Epidermal melanocyte (primary cell): Measurements from ENCODE around the gene MTHFD1L.
"Not testable (repeated sequence)": the region's sequence is repeated elsewhere in the genome, so short reads cannot be mapped to it uniquely, and the experiment has no call there.

Experiments used
- DNase-seq: peaks from one replicate; pipeline ENCODE4 v3.0.0; 2011; ENCODE audit warnings: low spot score; ENCODE audit not compliant: insufficient read length

The MTHFD1L gene

DNA sequence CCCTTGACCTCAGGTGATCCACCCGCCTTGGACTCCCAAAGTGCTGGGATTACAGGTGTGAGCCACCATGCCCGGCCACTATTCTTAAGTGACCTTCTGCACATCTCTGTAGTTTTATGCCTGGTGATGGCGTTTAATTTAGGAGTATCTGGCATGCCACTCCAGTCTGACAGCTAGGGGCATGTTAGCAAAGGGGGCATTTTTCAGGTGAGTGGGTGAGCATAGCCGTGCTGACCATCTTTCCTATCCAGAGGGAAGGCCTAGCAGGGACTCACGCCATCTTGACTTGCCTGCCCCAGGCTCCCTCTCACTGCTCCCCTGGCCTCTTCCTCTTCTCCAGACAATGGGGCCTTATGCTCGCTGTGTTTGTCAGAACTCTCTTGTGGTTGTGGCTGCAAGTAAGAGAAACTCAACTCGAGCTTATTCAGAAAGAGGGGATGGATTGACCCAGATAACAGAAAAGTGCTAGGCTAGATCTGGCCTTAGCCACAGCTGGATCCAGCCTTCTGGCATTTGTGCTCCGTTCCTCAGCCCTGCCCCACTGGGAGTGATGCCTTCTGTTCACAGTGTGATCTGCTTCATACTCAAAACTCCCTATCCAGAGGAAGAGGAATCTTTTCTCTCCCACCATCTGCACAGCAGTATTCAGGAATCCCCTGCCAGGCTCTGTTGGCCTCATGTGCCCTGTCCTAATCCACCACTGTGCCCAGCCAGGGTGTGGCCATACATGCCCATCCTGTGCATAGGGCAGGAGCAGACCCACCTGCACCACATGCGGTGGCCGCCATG lies 199.7 kb downstream of the MTHFD1L start:
- peak; percentile 74 for DNase-seq

DNA sequence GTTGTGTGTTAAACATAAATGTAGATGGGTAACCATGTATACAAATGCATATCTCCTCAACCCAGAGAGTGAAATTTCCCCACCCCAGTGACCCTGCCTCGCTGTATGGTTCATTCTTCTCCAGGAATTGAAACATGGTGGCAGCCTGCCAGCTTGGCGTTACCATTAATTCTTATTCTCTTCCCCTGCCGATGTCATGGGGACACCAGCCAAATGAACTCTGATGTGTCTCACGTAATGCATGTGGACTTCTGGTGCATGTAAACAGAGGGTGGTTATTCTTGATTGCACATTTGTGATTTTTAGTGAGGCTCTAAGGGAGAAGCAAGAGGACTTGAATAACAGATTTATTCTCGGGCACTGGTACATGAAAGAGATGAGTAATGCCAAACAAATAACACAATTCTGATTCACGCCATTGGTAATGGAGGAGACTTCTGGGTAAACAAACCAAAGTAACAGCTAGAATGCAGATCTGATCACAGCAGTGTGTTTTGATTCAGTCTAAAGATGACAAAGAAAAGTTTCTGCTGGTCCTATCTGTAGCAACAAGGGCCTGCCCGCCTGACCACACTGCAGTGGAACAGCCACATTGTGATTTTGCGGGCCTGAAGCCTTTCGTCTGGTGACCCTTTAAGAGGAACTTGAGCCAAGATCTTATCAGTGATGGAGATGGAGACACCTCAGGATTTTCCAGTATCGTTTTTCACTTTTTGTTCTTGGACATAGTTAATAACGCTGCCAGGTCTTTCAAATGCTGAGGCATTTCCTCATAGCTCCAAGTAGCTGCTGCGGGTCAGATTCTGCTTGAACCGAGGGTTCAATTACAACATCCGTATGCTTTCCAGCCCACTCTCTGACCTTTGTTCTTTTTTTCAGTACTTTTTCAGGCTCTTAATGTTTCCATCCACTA lies 202.4 kb downstream of the MTHFD1L start:
- no peak for DNase-seq

DNA sequence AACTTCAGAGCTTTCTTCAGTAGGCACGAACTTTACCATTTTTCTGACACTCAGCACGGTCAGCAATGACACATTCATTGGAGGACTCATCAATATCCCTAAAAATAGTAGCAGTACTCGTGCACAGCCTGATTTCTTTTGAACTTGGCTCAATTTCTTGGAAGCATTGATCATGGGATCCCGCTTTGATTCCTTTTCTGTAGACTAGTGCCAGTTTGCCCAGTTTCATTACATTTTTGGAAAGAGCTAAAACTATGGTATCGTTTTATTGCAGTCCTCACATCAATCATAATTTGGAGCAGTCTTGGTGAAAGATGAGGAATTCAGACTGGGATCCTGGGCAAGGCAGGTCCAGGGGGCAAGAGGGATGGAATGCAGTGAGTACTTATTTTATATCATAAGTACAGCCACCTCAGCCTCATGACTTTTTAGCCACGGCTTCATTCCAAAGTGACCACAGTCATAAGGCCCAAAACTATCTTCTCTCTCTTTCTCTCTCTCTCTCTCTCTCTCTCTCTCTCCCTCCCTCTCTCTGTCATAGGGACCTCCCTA lies 203.3 kb downstream of the MTHFD1L start:
- DNase-seq, result no peak

DNA sequence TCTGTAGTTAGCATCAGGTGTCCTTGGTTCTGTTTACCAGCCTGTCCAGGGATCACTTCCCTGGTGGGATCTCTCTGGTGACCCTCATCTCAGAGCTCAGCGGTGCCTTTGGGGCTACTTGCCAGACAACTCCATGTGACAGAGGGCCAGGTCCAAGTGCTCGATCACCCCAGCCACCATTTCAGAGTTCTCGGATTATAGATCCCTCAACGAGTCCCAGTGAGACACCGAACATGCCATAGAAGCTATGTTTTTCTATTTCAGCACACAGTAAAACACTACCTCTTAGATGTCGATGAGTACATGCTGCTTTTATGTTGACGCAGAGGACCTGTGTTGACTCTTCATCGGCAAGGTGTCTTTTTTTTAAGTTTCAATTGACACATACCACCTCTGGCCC lies 204.1 kb downstream of the MTHFD1L start:
- no peak for DNase-seq

DNA sequence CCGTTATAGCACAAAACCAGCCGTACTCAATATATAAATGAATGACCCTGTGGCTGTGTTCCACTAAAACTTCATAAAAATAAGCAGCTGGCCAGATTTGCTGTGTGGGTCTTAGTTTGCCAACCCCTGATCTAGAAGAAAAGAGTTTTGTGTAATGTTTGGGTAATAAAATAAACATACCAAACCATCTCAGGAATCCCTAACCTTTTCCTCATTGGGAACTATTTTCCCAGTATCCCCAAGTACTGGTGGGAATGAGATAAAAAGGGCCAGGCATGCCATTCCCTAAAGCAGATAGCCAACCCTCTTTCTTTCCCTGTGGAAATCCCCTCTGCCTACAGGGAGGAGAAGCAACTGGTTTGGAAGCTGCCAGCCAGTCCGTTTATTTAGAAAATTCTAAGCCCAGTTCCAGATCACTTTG lies 205.1 kb downstream of the MTHFD1L start:
- DNase-seq, result no peak

DNA sequence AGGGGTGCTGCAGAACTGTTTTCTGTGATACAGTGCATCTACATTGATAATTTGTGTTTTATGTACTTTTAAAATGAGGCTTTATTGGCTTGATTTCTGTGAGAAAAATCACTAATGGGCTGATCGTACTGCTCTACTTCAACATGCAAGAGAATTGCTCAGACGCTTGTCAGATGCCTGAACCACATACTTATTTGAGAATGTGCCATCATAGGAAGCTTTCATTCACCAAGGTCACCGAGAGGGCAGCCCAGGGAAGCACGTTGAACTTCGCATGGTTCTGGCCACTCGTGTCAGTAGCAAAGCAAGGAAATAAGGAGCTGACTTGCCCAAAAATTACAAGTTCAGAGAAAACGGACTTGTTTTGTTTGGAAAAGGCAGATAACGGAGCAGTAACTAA lies 205.8 kb downstream of the MTHFD1L start:
- DNase-seq, result peak; percentile 50

DNA sequence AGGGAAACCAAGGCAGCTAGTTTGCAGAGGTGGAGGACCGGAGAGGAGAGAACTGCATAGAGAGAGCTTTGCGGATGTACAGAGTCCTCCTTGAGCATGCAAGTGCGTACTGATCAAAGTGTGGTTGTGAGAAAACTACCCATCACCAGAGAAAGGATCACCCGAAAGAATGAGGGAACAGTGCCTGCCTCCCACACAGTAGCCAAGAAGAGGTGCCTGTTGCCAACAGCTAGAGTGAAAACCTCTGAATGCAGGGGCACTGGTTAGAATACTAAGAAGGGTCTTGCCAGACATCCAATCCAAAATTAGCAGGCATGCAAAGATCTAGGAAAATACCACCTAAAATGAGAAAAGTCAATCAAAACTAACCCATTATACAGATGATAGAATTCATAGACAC lies 207.6 kb downstream of the MTHFD1L start:
- DNase-seq, result no peak

DNA sequence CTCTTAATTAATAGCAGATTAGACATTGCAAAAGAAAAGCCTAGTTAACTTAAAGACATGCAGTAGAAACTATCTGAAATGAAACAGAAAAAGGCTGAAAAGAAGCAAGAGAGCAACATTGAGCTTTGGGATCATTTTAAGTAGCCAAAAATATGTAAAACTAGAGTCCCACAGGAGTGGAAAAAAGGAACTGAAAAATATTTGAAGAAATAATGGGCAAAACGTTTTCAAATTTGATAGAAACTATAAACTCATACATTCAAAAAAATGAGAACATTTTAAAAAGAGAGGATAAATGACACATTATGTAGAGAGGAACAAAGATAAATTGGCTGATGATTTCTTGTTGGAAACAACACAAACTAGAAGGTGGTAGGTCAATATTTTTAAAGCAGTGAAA lies 208.2 kb downstream of the MTHFD1L start:
- no peak for DNase-seq

DNA sequence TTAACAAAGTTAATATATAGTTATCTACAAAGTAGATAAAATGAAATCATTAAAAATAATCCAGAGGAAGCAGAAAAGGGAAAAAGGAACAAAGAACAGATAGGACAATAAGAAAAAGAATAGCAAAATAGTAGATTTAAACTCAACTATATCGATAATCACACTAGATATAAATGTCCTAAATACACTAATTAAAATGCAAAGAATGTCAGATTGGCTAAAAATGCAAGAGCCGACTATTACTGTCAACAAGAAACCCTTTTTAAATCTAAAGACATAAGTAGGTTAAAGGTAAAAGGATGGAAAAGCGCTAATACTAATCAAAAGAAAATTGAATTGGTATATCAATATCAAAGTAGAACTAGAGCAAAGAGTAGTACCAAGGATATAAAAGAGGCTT lies 209.5 kb downstream of the MTHFD1L start:
- no peak for DNase-seq

DNA sequence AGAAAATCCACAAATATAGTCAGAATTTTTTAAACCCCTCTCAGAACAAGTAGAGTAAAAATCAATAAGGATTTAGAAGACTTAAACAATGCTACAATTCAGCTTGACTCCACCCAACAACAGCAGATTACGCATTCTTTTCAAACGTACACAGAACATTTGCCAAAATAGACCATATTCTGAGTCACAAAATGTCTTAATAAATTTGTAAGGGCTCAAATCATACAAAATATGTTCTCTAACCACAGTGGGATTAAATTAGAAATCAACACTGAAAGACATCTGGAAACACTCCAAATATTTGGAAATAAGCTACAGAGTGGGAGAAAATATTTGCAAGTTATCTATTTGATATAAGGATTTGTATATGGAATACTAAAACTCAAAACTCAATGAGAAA lies 210.0 kb downstream of the MTHFD1L start:
- no peak for DNase-seq

DNA sequence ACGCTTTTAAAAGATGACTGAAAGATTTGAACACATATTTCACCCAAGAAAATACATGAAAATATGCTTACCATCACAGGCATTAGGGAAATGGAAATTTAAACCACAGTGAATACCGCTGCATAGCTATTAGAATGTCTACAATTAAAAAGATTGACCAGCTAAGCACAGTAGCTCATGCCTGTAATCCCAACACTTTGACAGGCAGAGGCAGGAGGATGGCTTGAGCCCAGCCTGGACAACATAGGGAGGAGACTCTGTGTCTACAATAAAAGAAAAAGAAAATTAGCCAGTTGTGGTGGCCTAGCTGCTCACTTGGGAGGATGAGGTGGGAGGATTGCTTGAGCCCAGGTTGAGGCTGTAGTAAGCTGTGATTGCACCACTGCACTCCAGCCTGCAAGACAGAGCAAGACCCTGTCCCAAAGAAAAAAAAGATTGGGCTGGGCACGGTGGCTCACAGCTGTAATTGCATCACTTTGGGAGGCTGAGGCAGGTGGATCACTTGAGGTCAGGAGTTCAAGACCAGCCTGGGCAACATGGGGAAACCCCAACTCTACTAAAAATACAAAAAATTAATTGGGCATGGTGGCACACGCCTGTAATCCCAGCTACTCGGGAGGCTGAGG lies 210.5 kb downstream of the MTHFD1L start:
- DNase-seq, result no peak

DNA sequence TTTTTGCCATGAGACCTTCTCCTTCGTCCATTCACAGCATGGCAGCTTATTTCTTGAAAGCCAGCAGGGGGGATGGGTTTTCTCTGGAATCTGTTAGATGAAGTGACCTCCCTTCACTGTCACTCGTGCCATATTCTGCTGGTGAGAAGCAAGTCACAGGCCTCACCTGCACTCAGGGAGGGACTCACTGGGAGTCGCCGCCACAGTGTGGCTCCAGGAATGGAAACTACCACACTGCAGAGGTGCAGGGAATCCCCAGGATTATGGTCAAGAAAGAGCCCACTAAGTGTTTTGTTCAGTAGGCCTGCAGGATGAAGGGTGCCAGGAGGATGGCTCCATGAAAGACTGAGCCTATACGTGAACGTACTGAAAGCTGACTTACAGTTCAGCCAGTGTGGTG lies 213.2 kb downstream of the MTHFD1L start:
- no peak for DNase-seq

DNA sequence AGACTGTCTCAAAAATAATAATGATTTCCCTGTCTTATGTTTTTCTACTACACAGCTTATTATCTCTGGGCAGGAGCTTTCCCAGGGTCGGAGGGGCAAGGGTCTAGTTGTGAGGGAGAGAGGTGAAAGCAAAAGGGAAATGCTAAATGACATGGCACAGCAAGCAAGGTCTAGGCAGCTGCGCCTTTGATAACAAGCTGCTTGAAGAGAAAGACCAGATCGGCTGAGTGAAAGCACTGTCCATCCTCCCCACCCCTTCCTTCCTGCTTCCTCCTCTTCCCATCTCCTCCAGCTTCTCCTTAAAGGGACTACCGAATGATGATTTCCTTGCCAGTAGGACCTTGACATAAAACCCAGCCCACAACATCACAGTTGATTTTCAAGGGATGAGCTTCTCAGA lies 216.2 kb downstream of the MTHFD1L start:
- DNase-seq, result no peak

DNA sequence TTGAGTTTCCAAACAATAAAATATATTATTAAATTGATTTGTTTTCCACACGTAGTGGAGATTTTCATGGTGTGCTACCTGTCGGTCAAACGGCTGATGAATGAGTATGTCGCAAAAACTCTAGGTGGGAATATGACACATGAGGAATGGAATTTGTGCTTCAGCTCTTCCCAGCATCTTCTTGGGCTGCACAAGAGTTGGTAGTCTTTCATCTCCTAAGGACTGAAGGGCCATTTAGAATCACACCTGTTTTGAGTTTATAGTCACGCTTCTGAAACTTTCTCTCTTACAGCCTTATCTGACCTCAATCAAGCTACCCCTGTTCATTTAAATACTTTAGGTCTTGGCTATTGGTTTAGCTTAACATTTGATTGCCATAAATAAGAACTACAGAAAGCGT lies 216.6 kb downstream of the MTHFD1L start:
- DNase-seq, result no peak

DNA sequence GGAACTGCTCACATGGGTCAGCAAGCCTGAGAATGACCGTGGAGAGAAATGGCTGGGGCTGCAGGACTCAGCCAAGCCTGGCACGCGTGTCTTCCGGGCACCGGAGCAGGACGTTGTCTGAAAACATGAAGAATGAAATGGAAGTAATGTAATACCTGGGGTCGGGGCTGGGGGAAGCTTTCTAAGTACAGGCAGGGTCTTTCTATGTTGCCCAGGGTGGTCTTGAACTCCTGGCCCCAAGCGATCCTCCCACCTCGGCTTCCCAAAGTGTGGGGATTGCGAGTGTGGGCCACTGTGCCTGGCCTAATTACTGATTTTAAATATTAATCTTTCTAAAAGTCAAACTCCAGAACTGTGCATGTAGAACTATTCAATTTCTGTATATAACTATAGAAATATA lies 218.8 kb downstream of the MTHFD1L start:
- DNase-seq, result no peak

DNA sequence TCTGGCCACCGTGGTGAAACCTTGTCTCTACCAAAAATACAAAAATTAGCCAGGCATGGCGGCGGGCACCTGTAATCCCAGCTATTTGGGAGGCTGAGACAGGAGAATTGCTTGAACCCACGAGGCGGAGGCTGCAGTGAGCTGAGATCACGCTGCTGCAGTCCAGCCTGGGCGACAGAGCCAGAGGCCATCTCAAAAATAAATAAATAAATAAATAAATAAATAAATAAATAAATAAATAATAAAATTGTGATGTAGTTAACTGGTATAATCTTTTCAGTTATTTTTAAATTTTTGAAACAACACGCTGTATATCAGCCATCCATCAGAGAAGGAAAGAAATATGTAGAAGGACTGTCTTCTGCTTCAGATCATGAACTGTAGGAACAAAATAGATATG lies 221.6 kb downstream of the MTHFD1L start:
- not testable (repeated sequence) for DNase-seq

DNA sequence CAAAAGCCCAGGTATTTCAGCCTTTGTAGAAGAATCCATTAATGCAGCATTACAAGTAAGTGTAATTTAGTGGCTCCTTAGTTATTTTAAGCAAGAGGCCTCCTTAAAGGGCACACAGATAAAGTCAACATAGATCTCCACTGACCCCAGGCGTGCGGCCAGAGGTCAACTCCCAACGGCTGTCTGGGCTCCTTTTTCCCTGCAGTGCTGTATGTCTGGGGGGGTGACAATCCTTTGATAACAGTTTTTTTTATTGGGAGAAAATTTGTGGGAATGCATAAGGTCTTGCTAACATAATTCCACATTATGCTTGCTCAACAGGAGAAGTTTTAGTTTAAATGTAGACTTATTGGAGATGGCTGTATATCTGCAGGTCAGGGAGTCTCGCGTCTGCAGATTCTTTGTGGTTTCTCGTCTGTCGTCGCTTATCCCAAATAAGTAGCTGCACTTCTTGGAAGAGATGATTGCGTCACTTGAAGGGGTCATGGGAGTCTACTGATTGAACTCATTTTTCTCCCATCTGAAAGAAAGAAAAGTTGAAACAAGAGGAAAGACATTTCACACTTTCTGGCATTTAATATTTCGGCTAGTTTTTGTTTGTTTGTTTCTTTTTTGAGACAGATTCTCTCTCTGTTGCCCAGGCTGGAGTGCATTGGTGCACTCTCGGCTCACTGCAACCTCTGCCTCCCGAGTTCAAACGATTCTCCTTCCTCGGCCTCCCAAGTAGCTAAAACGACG lies 222.5 kb downstream of the MTHFD1L start:
- no peak for DNase-seq

DNA sequence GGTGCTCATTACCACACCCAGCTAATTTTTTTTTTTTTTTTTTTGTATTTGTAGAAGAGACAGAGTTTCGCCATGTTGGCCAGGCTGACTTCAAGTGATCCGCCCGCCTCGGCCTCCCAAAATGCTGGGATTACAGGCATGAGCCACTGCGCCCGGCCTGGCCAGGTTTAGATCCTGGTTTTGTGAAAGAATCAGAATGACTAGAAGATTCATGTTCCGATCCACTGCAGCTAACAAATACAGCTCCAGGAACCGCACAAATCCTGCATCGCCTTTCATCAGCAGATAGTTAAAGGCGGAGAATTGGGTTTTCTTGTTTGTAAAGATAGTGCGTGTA lies 223.1 kb downstream of the MTHFD1L start:
- no peak for DNase-seq

DNA sequence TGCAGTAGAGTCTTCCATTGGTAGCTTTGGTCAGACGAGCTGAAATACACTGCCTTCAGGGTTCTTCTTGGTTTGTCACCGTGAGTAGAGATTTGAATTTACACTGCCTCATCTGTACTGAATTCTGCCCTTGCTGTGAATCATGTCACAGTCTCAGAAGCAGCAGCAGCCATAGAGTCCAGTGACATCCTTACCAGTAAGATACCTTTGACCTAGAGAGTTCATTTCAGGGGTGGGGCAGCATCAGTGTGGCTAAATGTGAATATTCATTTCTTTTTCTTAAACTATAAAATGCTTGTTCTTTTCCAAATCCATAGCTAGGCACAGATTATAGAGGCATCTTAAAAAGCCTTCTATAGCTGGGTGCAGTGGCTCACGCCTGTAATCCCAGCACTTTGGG lies 223.5 kb downstream of the MTHFD1L start:
- DNase-seq, result no peak

DNA sequence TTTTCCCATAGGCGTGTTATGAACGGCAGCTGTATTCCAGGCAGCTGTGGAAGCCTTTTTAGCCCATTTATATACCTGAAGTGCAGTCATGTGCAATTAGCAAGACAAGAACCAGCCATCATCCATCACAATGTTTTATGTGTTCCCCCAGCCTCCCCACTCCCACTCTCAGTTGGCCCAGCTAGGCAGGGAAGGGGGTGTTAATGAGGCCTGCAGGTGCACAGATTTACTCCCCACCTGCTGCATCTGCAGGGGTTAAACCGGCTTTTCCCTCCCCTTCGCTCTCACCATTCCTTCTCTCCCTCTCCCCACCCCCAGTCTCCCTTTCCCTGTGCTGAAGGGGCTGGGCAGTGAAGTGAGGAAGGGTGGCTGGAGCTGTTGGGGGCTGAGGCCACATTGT lies 224.5 kb downstream of the MTHFD1L start:
- DNase-seq, result no peak

DNA sequence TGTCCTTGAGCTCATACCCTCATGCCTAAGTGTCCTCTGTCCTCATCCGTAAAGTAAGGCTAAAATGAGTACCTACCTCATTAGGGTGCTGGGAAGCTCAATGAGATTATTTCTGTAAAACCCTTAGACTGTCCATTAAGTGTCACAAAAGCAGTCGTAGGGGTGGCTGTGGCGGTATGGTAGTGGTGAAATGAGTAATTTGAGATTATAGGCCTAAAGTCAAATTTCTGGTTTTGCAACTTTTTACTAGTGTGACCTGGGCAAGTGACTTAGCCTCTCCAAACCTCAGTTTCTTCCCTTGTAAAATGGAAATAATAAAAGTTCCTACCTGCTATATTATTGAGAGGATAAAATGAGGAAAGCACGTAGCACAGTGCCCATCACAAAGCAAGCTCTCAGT lies 226.1 kb downstream of the MTHFD1L start:
- DNase-seq, result no peak
